H9 (cell line): ENCODE data around the gene SMIM36. TPM values are rescaled to one million over a fixed set of nuclear protein-coding genes. Genes with fewer than 3 reads are reported as not detected.

Experiments
- DNase-seq: peaks from one replicate; pipeline ENCODE4 v3.0.0-alpha.2; 2017
- H2AFZ ChIP-seq: one replicate; pipeline ENCODE4 v1.6.1; 2013; ENCODE audit warnings: mild to moderate bottlenecking, low read length, control low read depth, moderate library complexity
- H2AK5ac ChIP-seq: 2 replicates; pipeline ENCODE4 v1.6.1; 2013; ENCODE audit warnings: low read length, control low read depth, mixed read lengths; ENCODE audit not compliant: insufficient read length
- H2BK120ac ChIP-seq: one replicate; pipeline ENCODE4 v1.6.1; 2013; ENCODE audit warnings: low read depth, mild to moderate bottlenecking, low read length, control low read depth, inconsistent platforms; ENCODE audit not compliant: poor library complexity, severe bottlenecking
- H2BK12ac ChIP-seq: 2 replicates; pipeline ENCODE4 v1.6.1; 2013; ENCODE audit warnings: low read length, control low read depth, mixed read lengths, low read depth; ENCODE audit not compliant: insufficient read length
- H2BK15ac ChIP-seq: 2 replicates; pipeline ENCODE4 v1.6.1; 2013; ENCODE audit warnings: low read depth, low read length, control low read depth
- H2BK20ac ChIP-seq: one replicate; pipeline ENCODE4 v1.6.1; 2013; ENCODE audit warnings: low read depth, mild to moderate bottlenecking, low read length, control low read depth, inconsistent platforms; ENCODE audit not compliant: poor library complexity, severe bottlenecking
- H2BK5ac ChIP-seq: 2 replicates; pipeline ENCODE4 v1.6.1; 2013; ENCODE audit warnings: low read length, control low read depth, mixed read lengths; ENCODE audit not compliant: insufficient read length
- H3K14ac ChIP-seq: 2 replicates; pipeline ENCODE4 v1.6.1; 2013; ENCODE audit warnings: low read length, control low read depth; ENCODE audit not compliant: insufficient read depth
- H3K18ac ChIP-seq: 2 replicates; pipeline ENCODE4 v1.6.1; 2013; ENCODE audit warnings: low read depth, mild to moderate bottlenecking, mixed read lengths, low read length, control low read depth; ENCODE audit not compliant: insufficient read length
- H3K23ac ChIP-seq: 2 replicates; pipeline ENCODE4 v1.6.1; 2013; ENCODE audit warnings: low read length, control low read depth, mixed read lengths, low read depth; ENCODE audit not compliant: insufficient read length
- H3K23me2 ChIP-seq: 2 replicates; pipeline ENCODE4 v1.6.1; 2013; ENCODE audit warnings: low read depth, mild to moderate bottlenecking, mixed read lengths, low read length, control low read depth; ENCODE audit not compliant: insufficient read length, poor library complexity, severe bottlenecking
- H3K27ac ChIP-seq: 2 replicates; pipeline ENCODE4 v1.5.1; 2013; ENCODE audit warnings: low read length, control low read depth, mixed read lengths, low read depth; ENCODE audit not compliant: insufficient read length
- H3K27me3 ChIP-seq: 2 replicates; pipeline ENCODE4 v1.6.1; 2013; ENCODE audit warnings: low read length, control low read depth, inconsistent platforms; ENCODE audit not compliant: insufficient read depth
- H3K4ac ChIP-seq: 2 replicates; pipeline ENCODE4 v1.6.1; 2013; ENCODE audit warnings: low read depth, mild to moderate bottlenecking, control low read depth, inconsistent platforms, low read length, moderate library complexity
- H3K4me1 ChIP-seq: 2 replicates; pipeline ENCODE4 v1.6.1; 2013; ENCODE audit warnings: low read length, control low read depth, inconsistent platforms; ENCODE audit not compliant: insufficient read depth
- H3K4me2 ChIP-seq: 2 replicates; pipeline ENCODE4 v1.6.1; 2013; ENCODE audit warnings: low read length, control low read depth, mixed read lengths; ENCODE audit not compliant: insufficient read length, insufficient read depth
- H3K56ac ChIP-seq: 2 replicates; pipeline ENCODE4 v1.6.1; 2013; ENCODE audit warnings: low read depth, mild to moderate bottlenecking, mixed read lengths, low read length, control low read depth; ENCODE audit not compliant: insufficient read length
- H3K79me1 ChIP-seq: 2 replicates; pipeline ENCODE4 v1.6.1; 2013; ENCODE audit warnings: low read depth, mild to moderate bottlenecking, moderate library complexity, low read length, control low read depth, inconsistent platforms; ENCODE audit not compliant: insufficient read depth, poor library complexity, severe bottlenecking
- H3K79me2 ChIP-seq: 2 replicates; pipeline ENCODE4 v1.6.1; 2013; ENCODE audit warnings: low read length, control low read depth, inconsistent platforms; ENCODE audit not compliant: insufficient read depth
- H3K9ac ChIP-seq: 2 replicates; pipeline ENCODE4 v1.6.1; 2013; ENCODE audit warnings: low read length, control low read depth, mixed read lengths; ENCODE audit not compliant: insufficient read length; ENCODE audit errors: extremely low read depth
- H3K9me3 ChIP-seq: one replicate; pipeline ENCODE4 v1.6.1; 2013; ENCODE audit warnings: low read depth, low read length, inconsistent platforms; ENCODE audit not compliant: control insufficient read depth
- H3T11ph ChIP-seq: one replicate; pipeline ENCODE4 v1.6.1; 2013; ENCODE audit warnings: mild to moderate bottlenecking, low read length, control low read depth, inconsistent platforms
- H4K20me1 ChIP-seq: one replicate; pipeline ENCODE4 v1.6.1; 2013; ENCODE audit not compliant: control insufficient read depth, insufficient read length, insufficient read depth
- H4K5ac ChIP-seq: 2 replicates; pipeline ENCODE4 v1.6.1; 2013; ENCODE audit warnings: low read depth, mild to moderate bottlenecking, mixed read lengths, low read length, control low read depth; ENCODE audit not compliant: insufficient read length
- H4K8ac ChIP-seq: replicated peaks from 2 replicates; pipeline ENCODE4 v1.6.1; 2013; ENCODE audit warnings: low read length, control low read depth, mixed read lengths, low read depth; ENCODE audit not compliant: insufficient read length
- H4K91ac ChIP-seq: 2 replicates; pipeline ENCODE4 v1.6.1; 2013; ENCODE audit warnings: low read depth, mild to moderate bottlenecking, moderate library complexity, mixed read lengths, low read length, control low read depth; ENCODE audit not compliant: insufficient read length
- H3K27ac Mint-ChIP-seq, 3 experiments: 2 replicates in 2 of 3; 3 replicates in 1 of 3; pipeline ENCODE4 v1.8.0; 2020 to 2021; ENCODE audit warnings: mixed read lengths in 3 of 3, mild to moderate bottlenecking in 1 of 3, moderate library complexity in 1 of 3
- H3K27me3 Mint-ChIP-seq: 2 replicates; pipeline ENCODE4 v1.8.0; 2021; ENCODE audit warnings: low read depth, mild to moderate bottlenecking, moderate library complexity, mixed read lengths
- H3K36me3 Mint-ChIP-seq, 3 experiments: 2 replicates in 2 of 3; 3 replicates in 1 of 3; pipeline ENCODE4 v1.8.0; 2020 to 2021; ENCODE audit warnings: low read depth in 3 of 3, mixed read lengths in 3 of 3; ENCODE audit not compliant: insufficient read depth in 1 of 3
- H3K4me1 Mint-ChIP-seq, 2 experiments: 2 replicates each; pipeline ENCODE4 v1.8.0; 2020; ENCODE audit warnings: mixed read lengths in 2 of 2
- H3K4me3 Mint-ChIP-seq, 2 experiments: 2 replicates in 1 of 2; 3 replicates in 1 of 2; pipeline ENCODE4 v1.8.0; 2020 to 2021; ENCODE audit warnings: mild to moderate bottlenecking in 2 of 2, mixed read lengths in 2 of 2, moderate library complexity in 1 of 2
- H3K9me3 Mint-ChIP-seq, 2 experiments: 2 replicates in 1 of 2; 3 replicates in 1 of 2; pipeline ENCODE4 v1.8.0; 2020; ENCODE audit warnings: mild to moderate bottlenecking in 2 of 2, mixed read lengths in 2 of 2, moderate library complexity in 1 of 2
- CTCF ChIP-seq: fragments of 200-600 bp; sonication (generic); conservative IDR thresholded peaks from 3 replicates; pipeline ENCODE4 v1.8.0; 2021; ENCODE audit warnings: antibody characterized with exemption, mild to moderate bottlenecking
- WGBS: extraction: QIAGEN DNeasy Blood & Tissue Kit; methylation state at CpG from one replicate; pipeline ENCODE4 v1.1.7; 2013; ENCODE audit warnings: missing lambda C conversion rate, low lambda C conversion rate, mixed read lengths; ENCODE audit not compliant: insufficient read length; ENCODE audit errors: extremely low coverage; 5-methylcytosine and 5-hydroxymethylcytosine counted together
- total RNA-seq: library from RNA; stranded (reverse); gene quantifications from 2 replicates; pipeline ENCODE4 v1.2.1, GENCODE V29; 2021

The SMIM36 gene
- total RNA-seq, 1 experiment from 2014 or later, result not detected

GRCh38 chr17:55413825-55414489 lies 97.3 kb downstream of the SMIM36 start:
- H3K4me1 Mint-ChIP-seq, result peaks cover 10 to 20% of the 10 kb centered on the region in 2 experiments
- Histone ChIP-seq H4K91ac (no peak overlapping the region), H3K18ac (no peak overlapping the region), H2BK15ac (no peak overlapping the region), H3K56ac (no peak overlapping the region), H2BK5ac (no peak overlapping the region), H3K79me1 (peaks cover 6% of the 10 kb centered on the region), H3K4me1 (no peaks in the 10 kb centered on the region), H2BK20ac (no peak overlapping the region), H4K8ac (no peak overlapping the region), H3K14ac (no peak overlapping the region), H3K27ac (no peak overlapping the region), H2BK12ac (no peak overlapping the region), H3K23me2 (no peaks in the 10 kb centered on the region), H3T11ph (no peak overlapping the region), H3K9ac (no peak overlapping the region), H3K9me3 (no peaks in the 10 kb centered on the region), H3K79me2 (peaks cover 13% of the 10 kb centered on the region; the same call in 1 of the 2 replicates), H3K4ac (no peak overlapping the region), H2AFZ (no peak overlapping the region), H3K23ac (no peak overlapping the region), H3K4me2 (no peak overlapping the region), H4K20me1 (no peaks in the 10 kb centered on the region), H2AK5ac (no peak overlapping the region), H3K27me3 (no peaks in the 10 kb centered on the region), H2BK120ac (no peak overlapping the region), H4K5ac (no peak overlapping the region)
- TF ChIP-seq CTCF, result no peak
- no peaks in the 10 kb centered on the region for H3K27me3 Mint-ChIP-seq
- no peak for DNase-seq
- peaks cover 0 to 4% of the 10 kb centered on the region in 2 experiments; a peak in 1 of 5 replicates for H3K9me3 Mint-ChIP-seq
- H3K4me3 Mint-ChIP-seq, result no peak overlapping the region
- H3K27ac Mint-ChIP-seq, result peak overlapping the region in 1 of 3 experiments; percentile 57; a peak in 1 of 7 replicates
- no CpG with 5 or more reads among the region's 8 CpGs for WGBS
- peaks cover 41 to 66% (median 54%) of the 10 kb centered on the region in 3 experiments for H3K36me3 Mint-ChIP-seq
